Measurements from ENCODE around the gene RIIAD1. TPM values are rescaled to one million over a fixed set of nuclear protein-coding genes. Genes with fewer than 3 reads are reported as not detected.
A peak's percentile ranks its signal among the peaks of the same experiment; 100 is the strongest.

Gene RIIAD1
- total RNA-seq, 2 donors from 2014 or later, result not detected

GRCh38 chr1:151708891-151709290 is 12.4 kb upstream of the RIIAD1 start:
- Histone ChIP-seq H3K36me3 (ENCODE audit: control insufficient read depth, insufficient read depth, low read length) (no peaks in the 10 kb centered on the region), H3K4me1 (ENCODE audit: control insufficient read depth, insufficient read depth, low read length) (no peaks in the 10 kb centered on the region), H3K27ac (ENCODE audit: low read depth, low read length) (no peak overlapping the region), H3K9ac (ENCODE audit: extremely low read depth, low read length, poor library complexity, severe bottlenecking) (no peak overlapping the region), H3K9me3 (ENCODE audit: control insufficient read depth, low read length) (no peaks in the 10 kb centered on the region), H3K4me3 (ENCODE audit: low read length) (no peak overlapping the region), H3K27me3 (ENCODE audit: control insufficient read depth, insufficient read depth, low read length, poor library complexity, severe bottlenecking) (no peaks in the 10 kb centered on the region)
- Mint-ChIP-seq H3K9me3 (no peaks in the 10 kb centered on the region), H3K4me3 (no peak overlapping the region), H3K27ac (no peak overlapping the region), H3K4me1 (peaks cover 8% of the 10 kb centered on the region), H3K36me3 (ENCODE audit: low read depth) (no peaks in the 10 kb centered on the region), H3K27me3 (ENCODE audit: insufficient read depth) (peaks cover 3% of the 10 kb centered on the region)
- DNase-seq, result no peak
- TF ChIP-seq, protein P1, sequence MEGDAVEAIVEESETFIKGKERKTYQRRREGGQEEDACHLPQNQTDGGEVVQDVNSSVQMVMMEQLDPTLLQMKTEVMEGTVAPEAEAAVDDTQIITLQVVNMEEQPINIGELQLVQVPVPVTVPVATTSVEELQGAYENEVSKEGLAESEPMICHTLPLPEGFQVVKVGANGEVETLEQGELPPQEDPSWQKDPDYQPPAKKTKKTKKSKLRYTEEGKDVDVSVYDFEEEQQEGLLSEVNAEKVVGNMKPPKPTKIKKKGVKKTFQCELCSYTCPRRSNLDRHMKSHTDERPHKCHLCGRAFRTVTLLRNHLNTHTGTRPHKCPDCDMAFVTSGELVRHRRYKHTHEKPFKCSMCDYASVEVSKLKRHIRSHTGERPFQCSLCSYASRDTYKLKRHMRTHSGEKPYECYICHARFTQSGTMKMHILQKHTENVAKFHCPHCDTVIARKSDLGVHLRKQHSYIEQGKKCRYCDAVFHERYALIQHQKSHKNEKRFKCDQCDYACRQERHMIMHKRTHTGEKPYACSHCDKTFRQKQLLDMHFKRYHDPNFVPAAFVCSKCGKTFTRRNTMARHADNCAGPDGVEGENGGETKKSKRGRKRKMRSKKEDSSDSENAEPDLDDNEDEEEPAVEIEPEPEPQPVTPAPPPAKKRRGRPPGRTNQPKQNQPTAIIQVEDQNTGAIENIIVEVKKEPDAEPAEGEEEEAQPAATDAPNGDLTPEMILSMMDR (conservative IDR thresholded peaks at IDR 0.05), result no peak
- 60 to 85% methylated on average over 4 to 15 of the region's 15 CpGs for WGBS, 2 experiments (ENCODE audit: insufficient coverage in 1 of 2, insufficient read length in 1 of 2)

GRCh38 chr1:151710187-151710840 is 11.0 kb upstream of the RIIAD1 start:
- peak; percentile 71 for DNase-seq
- 65 to 69% methylated on average over 4 to 15 of the region's 15 CpGs for WGBS, 2 experiments (ENCODE audit: insufficient coverage in 1 of 2, insufficient read length in 1 of 2)
- H3K4me3 Mint-ChIP-seq, result no peak overlapping the region

GRCh38 chr1:151711044-151711800 is 10.1 kb upstream of the RIIAD1 start:
- H3K36me3 ChIP-seq (ENCODE audit: control insufficient read depth, insufficient read depth, low read length), result no peaks in the 10 kb centered on the region
- H3K9me3 ChIP-seq (ENCODE audit: control insufficient read depth, low read length), result no peaks in the 10 kb centered on the region
- H3K4me1 ChIP-seq (ENCODE audit: control insufficient read depth, insufficient read depth, low read length), result no peaks in the 10 kb centered on the region
- H3K4me3 ChIP-seq (ENCODE audit: low read length), result no peak overlapping the region
- Mint-ChIP-seq H3K27ac (no peak overlapping the region), H3K4me1 (peaks cover 10% of the 10 kb centered on the region), H3K4me3 (no peak overlapping the region), H3K9me3 (no peaks in the 10 kb centered on the region), H3K27me3 (ENCODE audit: insufficient read depth) (peaks cover 3% of the 10 kb centered on the region), H3K36me3 (ENCODE audit: low read depth) (no peaks in the 10 kb centered on the region)
- TF ChIP-seq, protein P1 (conservative IDR thresholded peaks at IDR 0.05), result no peak
- H3K27me3 ChIP-seq (ENCODE audit: control insufficient read depth, insufficient read depth, low read length, poor library complexity, severe bottlenecking), result no peaks in the 10 kb centered on the region
- WGBS, 2 experiments (ENCODE audit: insufficient coverage in 1 of 2, insufficient read length in 1 of 2), result 91 to 92% methylated on average over 13 to 21 of the region's 21 CpGs
- peak overlapping the region; percentile 82 for H3K27ac ChIP-seq (ENCODE audit: low read depth, low read length)
- DNase-seq, result no peak
- no peak overlapping the region for H3K9ac ChIP-seq (ENCODE audit: extremely low read depth, low read length, poor library complexity, severe bottlenecking)

More at GRCh38 chr1:151710187-151710840, 11.0 kb upstream of the RIIAD1 start:
- H3K27me3 Mint-ChIP-seq (ENCODE audit: insufficient read depth), result peaks cover 3% of the 10 kb centered on the region
- no peaks in the 10 kb centered on the region for H3K36me3 Mint-ChIP-seq (ENCODE audit: low read depth)
- Histone ChIP-seq H3K9me3 (ENCODE audit: control insufficient read depth, low read length) (no peaks in the 10 kb centered on the region), H3K36me3 (ENCODE audit: control insufficient read depth, insufficient read depth, low read length) (no peaks in the 10 kb centered on the region), H3K27ac (ENCODE audit: low read depth, low read length) (peak overlapping the region; percentile 93), H3K4me1 (ENCODE audit: control insufficient read depth, insufficient read depth, low read length) (no peaks in the 10 kb centered on the region), H3K4me3 (ENCODE audit: low read length) (no peak overlapping the region), H3K9ac (ENCODE audit: extremely low read depth, low read length, poor library complexity, severe bottlenecking) (no peak overlapping the region), H3K27me3 (ENCODE audit: control insufficient read depth, insufficient read depth, low read length, poor library complexity, severe bottlenecking) (no peaks in the 10 kb centered on the region)
- H3K9me3 Mint-ChIP-seq, result no peaks in the 10 kb centered on the region
- no peak overlapping the region for H3K27ac Mint-ChIP-seq
- peaks cover 8% of the 10 kb centered on the region for H3K4me1 Mint-ChIP-seq
- TF ChIP-seq, protein P1 (conservative IDR thresholded peaks at IDR 0.05), result no peak
